GM23248 (cell line): ENCODE data around the gene C1orf52. TPM values are rescaled to one million over a fixed set of nuclear protein-coding genes. Genes with fewer than 3 reads are reported as not detected.

Experiments used
- DNase-seq: peaks from one replicate; pipeline ENCODE4 v3.0.0-alpha.2; 2015
- H2AFZ ChIP-seq: fragments of 200-600 bp; sonication (generic); 2 replicates; pipeline ENCODE4 v1.6.1; 2016; ENCODE audit warnings: antibody characterized with exemption
- H3F3A ChIP-seq: fragments of 200-600 bp; sonication (generic); 2 replicates; pipeline ENCODE4 v1.6.1; 2016; ENCODE audit warnings: mild to moderate bottlenecking, antibody characterized with exemption, mixed run types; ENCODE audit not compliant: insufficient read depth
- H3K27ac ChIP-seq: fragments of 200-600 bp; sonication (generic); 2 replicates; pipeline ENCODE4 v1.5.1; 2016; ENCODE audit warnings: mild to moderate bottlenecking
- H3K27me3 ChIP-seq: fragments of 200-600 bp; sonication (generic); replicated peaks from 2 replicates; pipeline ENCODE4 v1.6.1; 2016; ENCODE audit warnings: mild to moderate bottlenecking; ENCODE audit not compliant: insufficient read depth
- H3K36me3 ChIP-seq: fragments of 200-600 bp; sonication (generic); 2 replicates; pipeline ENCODE4 v1.6.1; 2016; ENCODE audit warnings: low read depth, mild to moderate bottlenecking
- H3K4me1 ChIP-seq: fragments of 200-600 bp; sonication (generic); 2 replicates; pipeline ENCODE4 v1.6.1; 2016; ENCODE audit warnings: mild to moderate bottlenecking; ENCODE audit not compliant: insufficient read depth
- H3K4me2 ChIP-seq: fragments of 200-600 bp; sonication (generic); one replicate; pipeline ENCODE4 v1.6.1; 2016; ENCODE audit warnings: mild to moderate bottlenecking; ENCODE audit not compliant: unreplicated experiment
- H3K4me3 ChIP-seq: fragments of 200-600 bp; sonication (generic); 2 replicates; pipeline ENCODE4 v1.5.1; 2016; ENCODE audit warnings: mild to moderate bottlenecking
- H3K79me2 ChIP-seq: fragments of 200-600 bp; sonication (generic); 2 replicates; pipeline ENCODE4 v1.6.1; 2016; ENCODE audit warnings: mild to moderate bottlenecking; ENCODE audit not compliant: insufficient read depth
- H3K9ac ChIP-seq: fragments of 200-600 bp; sonication (generic); 2 replicates; pipeline ENCODE4 v1.6.1; 2016; ENCODE audit warnings: mild to moderate bottlenecking
- H3K9me2 ChIP-seq: fragments of 200-600 bp; sonication (generic); 2 replicates; pipeline ENCODE4 v1.6.1; 2016; ENCODE audit warnings: mixed run types, mild to moderate bottlenecking, moderate library complexity; ENCODE audit not compliant: insufficient read depth
- H3K9me3 ChIP-seq: fragments of 200-600 bp; sonication (generic); one replicate; pipeline ENCODE4 v1.6.1; 2017; ENCODE audit warnings: low read depth
- H4K20me1 ChIP-seq: fragments of 200-600 bp; sonication (generic); 2 replicates; pipeline ENCODE4 v1.6.0; 2016; ENCODE audit not compliant: insufficient read depth
- EZH2 ChIP-seq: fragments of 200-600 bp; sonication (generic); IDR thresholded peaks from 2 replicates; pipeline ENCODE4 v1.6.1; 2018; ENCODE audit warnings: antibody characterized with exemption, mild to moderate bottlenecking; ENCODE audit not compliant: insufficient read depth, poor library complexity, severe bottlenecking
- EZH2phosphoT487 ChIP-seq: fragments of 200-600 bp; sonication (generic); IDR thresholded peaks from 2 replicates; pipeline ENCODE4 v1.6.1; 2018; ENCODE audit warnings: antibody characterized with exemption, moderate library complexity, mild to moderate bottlenecking, low read depth; ENCODE audit not compliant: insufficient read depth
- WGBS, 2 experiments: methylation state at CpG; one replicate each; pipeline ENCODE4 v1.1.6; 2015 to 2017; ENCODE audit warnings: low lambda C conversion rate in 2 of 2, low coverage in 1 of 2; ENCODE audit errors: missing lambda C conversion rate in 2 of 2; 5-methylcytosine and 5-hydroxymethylcytosine counted together
- in situ Hi-C: fragments of 300-500 bp; cut with MboI; formaldehyde crosslinking; loops from 2 replicates; pipeline ENCODE4 v1.15.0; 2020
- polyA plus RNA-seq: library from polyadenylated mRNA; unstranded; fragments of >200 nt; fragmentation: Nextera tagmentation; extraction: Ambion mirVana; gene quantifications from 2 replicates; pipeline ENCODE4 v1.2.1, GENCODE V29; 2016
- total RNA-seq: library from RNA; depleted of rRNA; stranded (reverse); fragments of >200 nt; shearing (Covaris generic); gene quantifications from 2 replicates; pipeline ENCODE4 v1.2.3, GENCODE V29; 2014

The C1orf52 gene
- total and polyA plus RNA-seq, 2 experiments from 2014 or later = 26.7 to 72.4 TPM

- Histone ChIP-seq H3K9me2 (no peaks in the 10 kb centered on the region), H3K27me3 (no peaks in the 10 kb centered on the region), H3K4me1 (no peaks in the 10 kb centered on the region), H3K9ac (no peak overlapping the region), H3F3A (no peaks in the 10 kb centered on the region), H2AFZ (no peak overlapping the region), H3K27ac (no peak overlapping the region), H3K79me2 (no peaks in the 10 kb centered on the region), H3K4me2 (no peak overlapping the region), H3K4me3 (no peak overlapping the region), H3K36me3 (no peaks in the 10 kb centered on the region), H4K20me1 (no peaks in the 10 kb centered on the region), H3K9me3 (no peaks in the 10 kb centered on the region)
- 69 to 80% methylated on average over 5 of the region's 5 CpGs for WGBS, 2 experiments
- in situ Hi-C loops = no loop called here
- DNase-seq = no peak
- no peak for TF ChIP-seq EZH2
- TF ChIP-seq EZH2phosphoT487 = no peak
Measured at GRCh38 chr1:85214654-85215053, 44.8 kb downstream of the C1orf52 start.

GRCh38 chr1:85208488-85208887 is 51.0 kb downstream of the C1orf52 start:
- 80 to 84% methylated on average over 2 of the region's 2 CpGs for WGBS, 2 experiments
- Histone ChIP-seq H3K9me2 (no peaks in the 10 kb centered on the region), H3F3A (peaks cover 12% of the 10 kb centered on the region), H3K36me3 (no peaks in the 10 kb centered on the region), H3K4me3 (no peak overlapping the region), H3K27ac (no peak overlapping the region), H2AFZ (no peak overlapping the region), H3K27me3 (no peaks in the 10 kb centered on the region), H3K79me2 (no peaks in the 10 kb centered on the region), H3K9me3 (no peaks in the 10 kb centered on the region), H3K4me2 (no peak overlapping the region), H4K20me1 (no peaks in the 10 kb centered on the region), H3K4me1 (peaks cover 12% of the 10 kb centered on the region), H3K9ac (no peak overlapping the region)
- in situ Hi-C loops = no loop called here
- TF ChIP-seq EZH2phosphoT487 (no peak), EZH2 (no peak)
- DNase-seq = no peak

- peaks cover 30% of the 10 kb centered on the region for H3F3A ChIP-seq
- peak; percentile 45 for DNase-seq
- TF ChIP-seq EZH2phosphoT487 = no peak
- TF ChIP-seq EZH2 = no peak
- no peak overlapping the region for H3K27ac ChIP-seq
- in situ Hi-C loops = no loop called here
- no peaks in the 10 kb centered on the region for H3K36me3 ChIP-seq
- no peaks in the 10 kb centered on the region for H4K20me1 ChIP-seq
- H3K9me2 ChIP-seq = no peaks in the 10 kb centered on the region
- no peaks in the 10 kb centered on the region for H3K27me3 ChIP-seq
- H3K79me2 ChIP-seq = no peaks in the 10 kb centered on the region
- no peak overlapping the region for H3K9ac ChIP-seq
- no peaks in the 10 kb centered on the region for H3K9me3 ChIP-seq
- H3K4me2 ChIP-seq = peak overlapping the region; percentile 27
- peaks cover 39% of the 10 kb centered on the region for H3K4me1 ChIP-seq
- WGBS, 2 experiments = 34 to 36% methylated on average over 2 of the region's 2 CpGs
- H3K4me3 ChIP-seq = 0 out of 2 replicates have a peak overlapping the region, but pooled peaks have one; percentile 13
- no peak overlapping the region for H2AFZ ChIP-seq
Measured at GRCh38 chr1:85203573-85204171, 55.8 kb downstream of the C1orf52 start.

- H3F3A ChIP-seq = peaks cover 32% of the 10 kb centered on the region
- H3K9ac ChIP-seq = no peak overlapping the region
- H3K79me2 ChIP-seq = no peaks in the 10 kb centered on the region
- no peak for DNase-seq
- no peaks in the 10 kb centered on the region for H3K36me3 ChIP-seq
- no peak overlapping the region for H3K27ac ChIP-seq
- in situ Hi-C loops = no loop called here
- WGBS, 2 experiments = 94 to 100% methylated on average over 2 of the region's 2 CpGs
- TF ChIP-seq EZH2phosphoT487 = no peak
- TF ChIP-seq EZH2 = no peak
- no peaks in the 10 kb centered on the region for H4K20me1 ChIP-seq
- no peak overlapping the region for H3K4me2 ChIP-seq
- H3K9me2 ChIP-seq = no peaks in the 10 kb centered on the region
- no peak overlapping the region for H3K4me3 ChIP-seq
- H3K9me3 ChIP-seq = no peaks in the 10 kb centered on the region
- H3K4me1 ChIP-seq = peaks cover 47% of the 10 kb centered on the region
- H2AFZ ChIP-seq = no peak overlapping the region
- H3K27me3 ChIP-seq = no peaks in the 10 kb centered on the region
Measured at GRCh38 chr1:85202864-85203255, 56.6 kb downstream of the C1orf52 start.
